Mesothelial cell of epicardium (in vitro differentiated cells): Measurements from ENCODE around the gene EPG5. TPM values are rescaled to one million over a fixed set of nuclear protein-coding genes. Genes with fewer than 3 reads are reported as not detected.
"Not testable (repeated sequence)": the region's sequence is repeated elsewhere in the genome, so short reads cannot be mapped to it uniquely, and the experiment has no call there.

Experiments used
- DNase-seq, 2 experiments: peaks; one replicate each; pipeline ENCODE4 v3.0.0; 2021; ENCODE audit warnings: low spot score in 2 of 2; ENCODE audit not compliant: unreplicated experiment in 2 of 2
- H3K27ac Mint-ChIP-seq: 2 replicates; pipeline ENCODE4 v1.8.0; 2021; ENCODE audit warnings: mixed read lengths
- H3K27me3 Mint-ChIP-seq: 2 replicates; pipeline ENCODE4 v1.8.0; 2021; ENCODE audit warnings: low read depth, mixed read lengths
- H3K36me3 Mint-ChIP-seq: 2 replicates; pipeline ENCODE4 v1.8.0; 2021; ENCODE audit warnings: mixed read lengths
- H3K4me1 Mint-ChIP-seq: 2 replicates; pipeline ENCODE4 v1.8.0; 2021; ENCODE audit warnings: mixed read lengths
- H3K4me3 Mint-ChIP-seq: 2 replicates; pipeline ENCODE4 v1.8.0; 2021; ENCODE audit warnings: mild to moderate bottlenecking, moderate library complexity, mixed read lengths
- H3K9me3 Mint-ChIP-seq: 2 replicates; pipeline ENCODE4 v1.8.0; 2021; ENCODE audit warnings: mixed read lengths
- CTCF ChIP-seq: fragments of 200-600 bp; sonication (generic); IDR thresholded peaks from one replicate; pipeline ENCODE4 v1.5.0; 2021; ENCODE audit warnings: antibody characterized with exemption; ENCODE audit not compliant: unreplicated experiment
- total RNA-seq: library from RNA; stranded (reverse); gene quantifications from 3 replicates; pipeline ENCODE4 v1.2.1, GENCODE V29; 2021

The EPG5 gene
- total RNA-seq, 1 donor from 2014 or later: 39.3 TPM

GRCh38 chr18:45998244-45998643 lies 31.1 kb upstream of the EPG5 start:
- peaks cover 18% of the 10 kb centered on the region for H3K36me3 Mint-ChIP-seq
- H3K4me3 Mint-ChIP-seq: no peak overlapping the region
- H3K9me3 Mint-ChIP-seq: peaks cover 19% of the 10 kb centered on the region
- TF ChIP-seq CTCF: no peak
- DNase-seq: no peak
- no peak overlapping the region for H3K27ac Mint-ChIP-seq
- H3K4me1 Mint-ChIP-seq: no peaks in the 10 kb centered on the region
- H3K27me3 Mint-ChIP-seq: no peaks in the 10 kb centered on the region

GRCh38 chr18:45997700-45998151 lies 30.6 kb upstream of the EPG5 start:
- Mint-ChIP-seq H3K27me3 (no peaks in the 10 kb centered on the region), H3K36me3 (peaks cover 15% of the 10 kb centered on the region), H3K4me1 (no peaks in the 10 kb centered on the region), H3K27ac (no peak overlapping the region), H3K9me3 (peaks cover 15% of the 10 kb centered on the region), H3K4me3 (no peak overlapping the region)
- no peak for TF ChIP-seq CTCF
- DNase-seq: no peak

- no peak for DNase-seq
- H3K27me3 Mint-ChIP-seq: no peaks in the 10 kb centered on the region
- no peak for TF ChIP-seq CTCF
- H3K9me3 Mint-ChIP-seq: no peaks in the 10 kb centered on the region
- no peaks in the 10 kb centered on the region for H3K4me1 Mint-ChIP-seq
- H3K4me3 Mint-ChIP-seq: no peak overlapping the region
- no peak overlapping the region for H3K27ac Mint-ChIP-seq
- peaks cover 6% of the 10 kb centered on the region for H3K36me3 Mint-ChIP-seq
Measured at GRCh38 chr18:45995461-45995860, 28.3 kb upstream of the EPG5 start.

GRCh38 chr18:45993438-45993837 lies 26.3 kb upstream of the EPG5 start:
- Mint-ChIP-seq H3K4me3 (no peak overlapping the region), H3K27ac (no peak overlapping the region), H3K9me3 (no peaks in the 10 kb centered on the region), H3K4me1 (no peaks in the 10 kb centered on the region), H3K36me3 (peaks cover 19% of the 10 kb centered on the region), H3K27me3 (no peaks in the 10 kb centered on the region)
- no peak for TF ChIP-seq CTCF
- no peak for DNase-seq

- H3K4me1 Mint-ChIP-seq, H3K9me3 Mint-ChIP-seq, H3K27me3 Mint-ChIP-seq, DNase-seq, H3K27ac Mint-ChIP-seq, H3K4me3 Mint-ChIP-seq: not testable (repeated sequence)
- peaks cover 23% of the 10 kb centered on the region for H3K36me3 Mint-ChIP-seq
Measured at GRCh38 chr18:45992527-45992926, 25.4 kb upstream of the EPG5 start.

- no peak for DNase-seq
- no peak for TF ChIP-seq CTCF
- Mint-ChIP-seq H3K9me3 (no peaks in the 10 kb centered on the region), H3K4me3 (no peak overlapping the region), H3K36me3 (peaks cover 25% of the 10 kb centered on the region), H3K27ac (no peak overlapping the region), H3K4me1 (no peaks in the 10 kb centered on the region), H3K27me3 (no peaks in the 10 kb centered on the region)
Measured at GRCh38 chr18:45991788-45992187, 24.7 kb upstream of the EPG5 start.
